DND-41 (cell line): ENCODE data around the gene DENND1A.

ENCODE experiments used
- ATAC-seq: fragments of 200-7000 bp; cut with Tn5 transposase; 3 replicates; pipeline ENCODE4 v1.9.1; 2021; ENCODE audit warnings: low read depth; ENCODE audit not compliant: insufficient read depth
- DNase-seq: peaks from one replicate; pipeline ENCODE4 v3.0.0-alpha.2; 2020
- H2AFZ ChIP-seq: 2 replicates; pipeline ENCODE4 v1.6.0; 2012; ENCODE audit warnings: low read depth, low read length
- H3K27ac ChIP-seq: 2 replicates; pipeline ENCODE4 v1.5.1; 2012; ENCODE audit warnings: low read length, inconsistent platforms
- H3K27me3 ChIP-seq: fragments of 200-600 bp; sonication (generic); 2 replicates; pipeline ENCODE4 v1.6.0; 2012; ENCODE audit warnings: low read length, mild to moderate bottlenecking, inconsistent platforms; ENCODE audit not compliant: insufficient read depth, poor library complexity
- H3K36me3 ChIP-seq: 2 replicates; pipeline ENCODE4 v1.5.1; 2012; ENCODE audit warnings: low read length, inconsistent platforms; ENCODE audit not compliant: insufficient read depth
- H3K4me1 ChIP-seq: 2 replicates; pipeline ENCODE4 v1.5.1; 2012; ENCODE audit warnings: mild to moderate bottlenecking, low read length; ENCODE audit not compliant: insufficient read depth
- H3K4me2 ChIP-seq: 2 replicates; pipeline ENCODE4 v1.6.0; 2012; ENCODE audit warnings: mild to moderate bottlenecking, moderate library complexity, low read length, inconsistent platforms; ENCODE audit not compliant: insufficient read depth
- H3K4me3 ChIP-seq, 2 experiments: fragments of 200-600 bp in 1 of 2; shearing (Covaris generic) in 1 of 2; 2 replicates each; pipeline ENCODE4 v1.5.1; 2012 to 2016; ENCODE audit warnings: inconsistent platforms in 2 of 2, low read length in 2 of 2, mild to moderate bottlenecking in 2 of 2, low read depth in 1 of 2, moderate library complexity in 1 of 2
- H3K79me2 ChIP-seq: 2 replicates; pipeline ENCODE4 v1.6.0; 2012; ENCODE audit warnings: low read length, inconsistent platforms; ENCODE audit not compliant: insufficient read depth
- H3K9ac ChIP-seq: 2 replicates; pipeline ENCODE4 v1.6.0; 2012; ENCODE audit warnings: low read depth, mild to moderate bottlenecking, inconsistent platforms, low read length, moderate library complexity
- H3K9me3 ChIP-seq: 2 replicates; pipeline ENCODE4 v1.5.1; 2012; ENCODE audit warnings: low read length, moderate library complexity, mild to moderate bottlenecking, inconsistent platforms; ENCODE audit not compliant: insufficient read depth, severe bottlenecking
- H4K20me1 ChIP-seq: 2 replicates; pipeline ENCODE4 v1.6.0; 2012; ENCODE audit warnings: low read length; ENCODE audit not compliant: insufficient read depth
- CTCF ChIP-seq: IDR thresholded peaks from 2 replicates; pipeline ENCODE4 v1.5.1; 2012; ENCODE audit warnings: borderline replicate concordance, low read length, moderate library complexity, mild to moderate bottlenecking; ENCODE audit not compliant: poor library complexity, severe bottlenecking; ENCODE audit errors: extremely low read depth
- EZH2 ChIP-seq: IDR thresholded peaks from 3 replicates; pipeline ENCODE4 v1.6.1; 2012; ENCODE audit warnings: borderline replicate concordance, low read depth, mild to moderate bottlenecking, moderate library complexity, low read length, inconsistent platforms; ENCODE audit not compliant: severe bottlenecking

DENND1A gene

GRCh38 chr9:123652416-123652815, 277.5 kb downstream of the DENND1A start:
- Histone ChIP-seq H3K4me3 (no peak overlapping the region), H3K36me3 (peaks cover 4% of the 10 kb centered on the region; the same call in 1 of the 2 replicates), H3K27ac (no peak overlapping the region), H4K20me1 (peaks cover 4% of the 10 kb centered on the region; the same call in 1 of the 2 replicates), H3K9ac (no peak overlapping the region), H2AFZ (no peak overlapping the region), H3K79me2 (no peaks in the 10 kb centered on the region), H3K27me3 (no peaks in the 10 kb centered on the region), H3K4me2 (no peak overlapping the region), H3K9me3 (no peaks in the 10 kb centered on the region), H3K4me1 (no peaks in the 10 kb centered on the region)
- no peak for TF ChIP-seq EZH2
- no peak for TF ChIP-seq CTCF
- ATAC-seq (no peak), DNase-seq (no peak)

DNA sequence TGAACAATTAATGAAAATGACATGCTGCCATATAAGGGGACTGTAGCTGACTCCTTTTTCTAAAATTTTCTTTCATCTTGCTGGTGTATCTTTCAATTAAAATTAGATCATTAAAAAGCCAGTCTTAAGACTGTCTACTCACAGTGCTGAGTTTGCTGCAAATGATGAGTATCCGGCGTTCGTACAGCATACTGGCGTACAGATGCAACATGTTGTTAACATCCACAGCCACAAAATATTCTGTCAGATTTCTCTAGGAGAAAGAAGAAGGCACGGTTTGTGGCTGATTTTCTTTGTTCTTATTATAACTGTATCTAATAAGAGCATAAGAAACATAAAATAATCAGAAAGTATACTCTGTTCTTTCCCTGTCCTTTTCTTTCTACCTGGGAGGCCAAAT, 278.1 kb downstream of the DENND1A start:
- no peak overlapping the region for H3K9ac ChIP-seq
- H4K20me1 ChIP-seq, result peaks cover 2% of the 10 kb centered on the region; the same call in 1 of the 2 replicates
- peaks cover 4% of the 10 kb centered on the region; the same call in 1 of the 2 replicates for H3K36me3 ChIP-seq

DNA sequence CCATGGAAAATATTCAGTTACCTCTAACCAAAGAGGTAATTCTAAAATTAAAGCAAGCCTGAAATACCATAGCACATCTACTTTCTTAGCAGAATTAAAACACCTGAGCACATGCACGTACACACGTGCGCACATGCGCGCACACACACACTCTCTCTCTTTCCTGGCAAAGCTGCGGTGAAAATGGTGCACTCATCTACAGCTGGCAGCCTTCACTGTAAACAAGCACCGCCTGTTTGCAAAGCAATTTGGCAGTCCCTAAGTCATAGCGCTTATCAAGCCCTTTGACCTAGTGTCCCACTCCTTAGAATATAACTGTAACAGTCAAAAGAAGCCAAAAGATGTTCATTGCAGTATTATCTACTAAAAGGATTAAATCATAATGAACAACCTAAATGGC, 278.7 kb downstream of the DENND1A start:
- Histone ChIP-seq H3K4me3 (no peak overlapping the region), H3K4me1 (no peaks in the 10 kb centered on the region), H3K9ac (no peak overlapping the region), H3K79me2 (no peaks in the 10 kb centered on the region), H3K27ac (no peak overlapping the region), H2AFZ (no peak overlapping the region), H4K20me1 (no peaks in the 10 kb centered on the region), H3K4me2 (no peak overlapping the region), H3K9me3 (no peaks in the 10 kb centered on the region), H3K36me3 (peaks cover 4% of the 10 kb centered on the region; the same call in 1 of the 2 replicates), H3K27me3 (no peaks in the 10 kb centered on the region)
- DNase-seq (no peak), ATAC-seq (no peak)
- TF ChIP-seq EZH2 (no peak), CTCF (no peak)

More for the DNA sequence above, 278.1 kb downstream of the DENND1A start:
- no peak for TF ChIP-seq EZH2
- TF ChIP-seq CTCF, result no peak
- no peak for DNase-seq
- H3K9me3 ChIP-seq, result no peaks in the 10 kb centered on the region
- H3K27ac ChIP-seq, result no peak overlapping the region
- H3K4me3 ChIP-seq, result no peak overlapping the region
- H3K27me3 ChIP-seq, result no peaks in the 10 kb centered on the region
- H3K79me2 ChIP-seq, result no peaks in the 10 kb centered on the region
- H2AFZ ChIP-seq, result no peak overlapping the region
- no peak overlapping the region for H3K4me2 ChIP-seq
- no peak for ATAC-seq
- H3K4me1 ChIP-seq, result no peaks in the 10 kb centered on the region

DNA sequence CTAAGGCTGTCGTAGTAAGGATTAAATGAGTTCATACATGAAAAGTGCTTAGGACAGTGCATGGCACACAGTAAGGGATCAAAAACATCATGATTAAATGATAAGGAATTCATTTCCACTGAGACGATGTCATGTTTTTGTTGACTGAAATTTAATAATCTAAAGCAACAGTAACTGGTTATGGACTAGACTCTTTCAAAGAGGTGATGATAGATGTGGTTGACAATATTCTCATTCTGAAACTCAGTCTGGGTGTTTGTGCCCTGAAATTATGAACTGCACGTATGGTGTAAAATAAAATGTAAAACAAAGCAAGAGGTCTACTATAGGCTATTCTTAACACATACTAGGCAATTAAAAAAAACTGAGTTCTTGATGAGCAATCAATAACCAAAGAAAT, 280.0 kb downstream of the DENND1A start:
- no peak overlapping the region for H3K4me3 ChIP-seq
- ATAC-seq (no peak), DNase-seq (no peak)
- no peaks in the 10 kb centered on the region for H3K9me3 ChIP-seq
- peaks cover 4% of the 10 kb centered on the region; the same call in 1 of the 2 replicates for H3K36me3 ChIP-seq
- H3K4me1 ChIP-seq, result no peaks in the 10 kb centered on the region
- H4K20me1 ChIP-seq, result peaks cover 3% of the 10 kb centered on the region; the same call in 1 of the 2 replicates
- H3K4me2 ChIP-seq, result no peak overlapping the region
- no peaks in the 10 kb centered on the region for H3K27me3 ChIP-seq
- no peaks in the 10 kb centered on the region for H3K79me2 ChIP-seq
- no peak overlapping the region for H3K27ac ChIP-seq
- H3K9ac ChIP-seq, result no peak overlapping the region
- TF ChIP-seq CTCF (no peak), EZH2 (no peak)
- H2AFZ ChIP-seq, result no peak overlapping the region
